ENCODE results near the gene SLC24A3. TPM values are rescaled to one million over a fixed set of nuclear protein-coding genes. Genes with fewer than 3 reads are reported as not detected.

SLC24A3 gene
- 0.69 TPM for polyA plus RNA-seq (2013, experiment 1 of 2)
- polyA plus RNA-seq (2013, experiment 2 of 2): 0.77 TPM

DNA sequence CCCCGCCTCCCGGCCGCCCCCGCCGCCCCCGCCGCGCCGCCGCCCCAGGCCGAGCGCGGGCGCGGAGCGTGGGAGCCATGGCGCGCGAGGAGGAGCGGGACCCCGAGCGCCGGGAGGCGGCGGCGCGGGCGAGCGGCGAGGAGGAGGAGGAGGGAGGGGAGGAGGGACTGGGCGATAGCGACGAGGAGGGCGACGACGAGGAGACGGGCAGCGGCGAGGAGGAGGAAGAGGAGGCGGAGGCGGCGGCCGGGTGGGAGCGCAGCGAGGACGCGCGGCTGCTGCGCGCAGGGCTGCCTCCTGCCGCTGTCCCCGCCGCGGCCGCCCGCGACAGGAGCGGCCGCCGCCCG, at the start of gene SLC24A3:
TSS of gene SLC24A3 (plus strand) at position 174 of the 347 bp plus-strand sequence.
- Histone ChIP-seq H3K27ac (ENCODE audit: low read depth, low read length) (no peak within 1 kb of the TSS), H2BK5ac (ENCODE audit: low read length) (no peak within 1 kb of the TSS), H3K4me1 (ENCODE audit: control insufficient read depth, low read depth, low read length) (no peaks in the 10 kb centered on the region), H3K18ac (ENCODE audit: low read length) (peak within 1 kb of the TSS; percentile 21), H2AK5ac (ENCODE audit: low read length) (no peak within 1 kb of the TSS), H4K8ac (ENCODE audit: low read depth, low read length) (no peak within 1 kb of the TSS), H3K23ac (ENCODE audit: low read length) (peak within 1 kb of the TSS; percentile 80), H3K36me3 (ENCODE audit: control insufficient read depth, insufficient read depth, low read length) (no peaks in the 10 kb centered on the region), H2BK15ac (replicated peaks; ENCODE audit: low read depth) (no peak within 1 kb of the TSS), H3K4me3 (ENCODE audit: low read length) (peak within 1 kb of the TSS; percentile 23), H3K4me2 (ENCODE audit: low read length) (peak within 1 kb of the TSS; percentile 70), H3K79me2 (ENCODE audit: control insufficient read depth, insufficient read depth, low read length) (no peaks in the 10 kb centered on the region), H3K56ac (ENCODE audit: low read length) (peak within 1 kb of the TSS; percentile 83), H3K4ac (ENCODE audit: low read depth, low read length) (peak within 1 kb of the TSS; percentile 45), H2BK120ac (ENCODE audit: low read depth, low read length) (no peak within 1 kb of the TSS), H3K27me3 (ENCODE audit: insufficient read depth, low read length, poor library complexity) (peaks cover 8% of the 10 kb centered on the region), H4K5ac (ENCODE audit: low read length) (no peak within 1 kb of the TSS), H3K9ac (ENCODE audit: low read length) (peak within 1 kb of the TSS; percentile 54), H3K79me1 (ENCODE audit: low read length) (no peaks in the 10 kb centered on the region)
- no CpG with 5 or more reads among the region's 61 CpGs for WGBS (ENCODE audit: extremely low coverage, insufficient coverage, low lambda C conversion rate)
- DNase-seq: no peak

- Histone ChIP-seq H3K18ac (ENCODE audit: low read length) (no peak overlapping the region), H3K4me1 (ENCODE audit: control insufficient read depth, low read depth, low read length) (no peaks in the 10 kb centered on the region)
These were observed 42.3 kb upstream of the SLC24A3 start for GRCh38 chr20:19170148-19170547.

GRCh38 chr20:19172637-19173036, 39.8 kb upstream of the SLC24A3 start:
- no peaks in the 10 kb centered on the region for H3K27me3 ChIP-seq (ENCODE audit: insufficient read depth, low read length, poor library complexity)
- H2BK120ac ChIP-seq (ENCODE audit: low read depth, low read length): no peak overlapping the region
- no peak overlapping the region for H2BK5ac ChIP-seq (ENCODE audit: low read length)
- no peak overlapping the region for H3K4me3 ChIP-seq (ENCODE audit: low read length)
- H4K5ac ChIP-seq (ENCODE audit: low read length): no peak overlapping the region
- H3K4ac ChIP-seq (ENCODE audit: low read depth, low read length): no peak overlapping the region
- no peak for DNase-seq
- no peaks in the 10 kb centered on the region for H3K79me1 ChIP-seq (ENCODE audit: low read length)
- no peaks in the 10 kb centered on the region for H3K79me2 ChIP-seq (ENCODE audit: control insufficient read depth, insufficient read depth, low read length)
- H3K56ac ChIP-seq (ENCODE audit: low read length): no peak overlapping the region
- H3K4me2 ChIP-seq (ENCODE audit: low read length): no peak overlapping the region
- H3K4me1 ChIP-seq (ENCODE audit: control insufficient read depth, low read depth, low read length): no peaks in the 10 kb centered on the region
- no peak overlapping the region for H3K23ac ChIP-seq (ENCODE audit: low read length)
- H2AK5ac ChIP-seq (ENCODE audit: low read length): no peak overlapping the region
- WGBS (ENCODE audit: extremely low coverage, insufficient coverage, low lambda C conversion rate): no CpG with 5 or more reads among the region's 1 CpG
- no peak overlapping the region for H4K8ac ChIP-seq (ENCODE audit: low read depth, low read length)
- no peak overlapping the region for H2BK15ac ChIP-seq (replicated peaks; ENCODE audit: low read depth)
- no peak overlapping the region for H3K18ac ChIP-seq (ENCODE audit: low read length)
- H3K9ac ChIP-seq (ENCODE audit: low read length): no peak overlapping the region
- no peak overlapping the region for H3K27ac ChIP-seq (ENCODE audit: low read depth, low read length)
- H3K36me3 ChIP-seq (ENCODE audit: control insufficient read depth, insufficient read depth, low read length): no peaks in the 10 kb centered on the region

More at GRCh38 chr20:19170148-19170547, 42.3 kb upstream of the SLC24A3 start:
- Histone ChIP-seq H3K27me3 (ENCODE audit: insufficient read depth, low read length, poor library complexity) (no peaks in the 10 kb centered on the region), H3K4me2 (ENCODE audit: low read length) (no peak overlapping the region), H3K36me3 (ENCODE audit: control insufficient read depth, insufficient read depth, low read length) (no peaks in the 10 kb centered on the region), H4K8ac (ENCODE audit: low read depth, low read length) (no peak overlapping the region), H3K27ac (ENCODE audit: low read depth, low read length) (no peak overlapping the region), H2BK120ac (ENCODE audit: low read depth, low read length) (no peak overlapping the region), H3K9ac (ENCODE audit: low read length) (no peak overlapping the region), H3K4ac (ENCODE audit: low read depth, low read length) (no peak overlapping the region), H2BK5ac (ENCODE audit: low read length) (no peak overlapping the region), H3K56ac (ENCODE audit: low read length) (no peak overlapping the region), H2BK15ac (replicated peaks; ENCODE audit: low read depth) (no peak overlapping the region), H3K4me3 (ENCODE audit: low read length) (no peak overlapping the region), H2AK5ac (ENCODE audit: low read length) (no peak overlapping the region), H3K79me1 (ENCODE audit: low read length) (no peaks in the 10 kb centered on the region), H4K5ac (ENCODE audit: low read length) (no peak overlapping the region), H3K79me2 (ENCODE audit: control insufficient read depth, insufficient read depth, low read length) (no peaks in the 10 kb centered on the region), H3K23ac (ENCODE audit: low read length) (no peak overlapping the region)
- DNase-seq: no peak

DNA sequence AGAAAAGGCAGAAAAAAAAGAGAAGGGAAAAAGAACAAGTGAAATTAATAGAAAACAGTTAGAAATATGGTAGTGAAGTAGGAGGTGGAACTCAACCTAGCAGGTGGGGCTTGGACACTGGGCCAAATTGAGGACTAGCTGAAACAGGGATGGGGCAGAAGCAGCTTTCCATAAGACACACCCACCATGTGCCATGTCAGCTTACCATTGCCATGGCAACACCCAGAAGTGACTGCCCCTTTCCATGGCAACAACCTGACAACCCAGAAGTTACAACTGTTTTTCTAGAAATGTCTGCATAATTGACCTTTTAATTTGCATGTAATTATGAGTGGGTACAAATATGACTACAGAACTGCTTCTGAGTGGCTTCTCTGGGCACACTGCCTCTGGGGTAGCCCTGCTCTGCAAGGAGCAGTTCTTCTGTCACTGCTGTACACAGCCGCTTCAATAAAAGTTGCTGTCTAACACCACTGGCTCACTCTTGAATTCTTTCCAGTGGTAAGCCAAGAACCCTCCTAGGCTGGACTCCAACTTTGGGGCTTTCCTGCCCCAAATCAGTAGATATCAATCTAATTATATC, 35.9 kb upstream of the SLC24A3 start:
- Histone ChIP-seq H3K79me2 (ENCODE audit: control insufficient read depth, insufficient read depth, low read length) (no peaks in the 10 kb centered on the region), H3K18ac (ENCODE audit: low read length) (no peak overlapping the region), H2BK120ac (ENCODE audit: low read depth, low read length) (no peak overlapping the region), H3K4me1 (ENCODE audit: control insufficient read depth, low read depth, low read length) (no peaks in the 10 kb centered on the region), H2BK5ac (ENCODE audit: low read length) (no peak overlapping the region), H2AK5ac (ENCODE audit: low read length) (no peak overlapping the region), H2BK15ac (replicated peaks; ENCODE audit: low read depth) (no peak overlapping the region), H4K5ac (ENCODE audit: low read length) (no peak overlapping the region), H3K27me3 (ENCODE audit: insufficient read depth, low read length, poor library complexity) (no peaks in the 10 kb centered on the region), H4K8ac (ENCODE audit: low read depth, low read length) (no peak overlapping the region), H3K4me2 (ENCODE audit: low read length) (no peak overlapping the region), H3K27ac (ENCODE audit: low read depth, low read length) (no peak overlapping the region), H3K36me3 (ENCODE audit: control insufficient read depth, insufficient read depth, low read length) (no peaks in the 10 kb centered on the region), H3K79me1 (ENCODE audit: low read length) (no peaks in the 10 kb centered on the region), H3K23ac (ENCODE audit: low read length) (no peak overlapping the region), H3K9ac (ENCODE audit: low read length) (no peak overlapping the region), H3K56ac (ENCODE audit: low read length) (no peak overlapping the region), H3K4ac (ENCODE audit: low read depth, low read length) (no peak overlapping the region), H3K4me3 (ENCODE audit: low read length) (no peak overlapping the region)
- no CpG with 5 or more reads among the region's 1 CpG for WGBS (ENCODE audit: extremely low coverage, insufficient coverage, low lambda C conversion rate)
- peak; percentile 13 for DNase-seq

- Histone ChIP-seq H3K27me3 (ENCODE audit: insufficient read depth, low read length, poor library complexity) (no peaks in the 10 kb centered on the region), H2AK5ac (ENCODE audit: low read length) (no peak overlapping the region), H4K5ac (ENCODE audit: low read length) (no peak overlapping the region), H3K9ac (ENCODE audit: low read length) (no peak overlapping the region), H3K27ac (ENCODE audit: low read depth, low read length) (no peak overlapping the region), H3K79me1 (ENCODE audit: low read length) (no peaks in the 10 kb centered on the region), H3K79me2 (ENCODE audit: control insufficient read depth, insufficient read depth, low read length) (no peaks in the 10 kb centered on the region), H3K56ac (ENCODE audit: low read length) (no peak overlapping the region), H2BK15ac (replicated peaks; ENCODE audit: low read depth) (no peak overlapping the region), H3K36me3 (ENCODE audit: control insufficient read depth, insufficient read depth, low read length) (no peaks in the 10 kb centered on the region), H2BK5ac (ENCODE audit: low read length) (no peak overlapping the region), H3K4me2 (ENCODE audit: low read length) (no peak overlapping the region), H3K4ac (ENCODE audit: low read depth, low read length) (no peak overlapping the region), H3K4me1 (ENCODE audit: control insufficient read depth, low read depth, low read length) (no peaks in the 10 kb centered on the region), H3K23ac (ENCODE audit: low read length) (no peak overlapping the region), H2BK120ac (ENCODE audit: low read depth, low read length) (no peak overlapping the region), H3K18ac (ENCODE audit: low read length) (no peak overlapping the region), H3K4me3 (ENCODE audit: low read length) (no peak overlapping the region), H4K8ac (ENCODE audit: low read depth, low read length) (no peak overlapping the region)
- DNase-seq: no peak
- no CpG with 5 or more reads among the region's 2 CpGs for WGBS (ENCODE audit: extremely low coverage, insufficient coverage, low lambda C conversion rate)
These were observed 30.9 kb upstream of the SLC24A3 start for GRCh38 chr20:19181552-19181951.

DNA sequence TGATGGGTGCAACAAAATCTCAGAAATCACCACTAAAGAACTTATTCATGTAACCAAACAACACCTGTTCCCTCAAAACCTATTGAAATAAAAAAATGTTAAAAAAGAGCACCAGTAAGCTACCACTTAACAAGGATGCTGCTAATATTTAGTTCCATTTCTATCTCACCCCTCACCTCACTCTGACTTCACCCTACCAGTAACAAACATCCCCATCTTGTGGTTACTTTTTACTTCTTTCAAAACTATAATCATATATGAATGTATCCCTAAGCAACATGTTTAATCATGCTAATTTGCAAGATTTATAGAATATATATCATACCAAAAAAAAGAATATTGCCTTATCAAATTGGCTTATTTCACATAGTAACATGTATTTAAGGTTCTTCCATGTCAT, 27.4 kb upstream of the SLC24A3 start:
- Histone ChIP-seq H3K23ac (ENCODE audit: low read length) (no peak overlapping the region), H3K27me3 (ENCODE audit: insufficient read depth, low read length, poor library complexity) (no peaks in the 10 kb centered on the region), H3K4me2 (ENCODE audit: low read length) (no peak overlapping the region), H2BK5ac (ENCODE audit: low read length) (no peak overlapping the region), H3K36me3 (ENCODE audit: control insufficient read depth, insufficient read depth, low read length) (no peaks in the 10 kb centered on the region), H3K27ac (ENCODE audit: low read depth, low read length) (no peak overlapping the region), H3K4ac (ENCODE audit: low read depth, low read length) (no peak overlapping the region), H3K56ac (ENCODE audit: low read length) (no peak overlapping the region), H2BK120ac (ENCODE audit: low read depth, low read length) (no peak overlapping the region), H2BK15ac (replicated peaks; ENCODE audit: low read depth) (no peak overlapping the region), H3K18ac (ENCODE audit: low read length) (no peak overlapping the region), H2AK5ac (ENCODE audit: low read length) (no peak overlapping the region), H3K9ac (ENCODE audit: low read length) (no peak overlapping the region), H4K8ac (ENCODE audit: low read depth, low read length) (no peak overlapping the region), H4K5ac (ENCODE audit: low read length) (no peak overlapping the region), H3K4me1 (ENCODE audit: control insufficient read depth, low read depth, low read length) (no peaks in the 10 kb centered on the region), H3K4me3 (ENCODE audit: low read length) (no peak overlapping the region), H3K79me2 (ENCODE audit: control insufficient read depth, insufficient read depth, low read length) (no peaks in the 10 kb centered on the region), H3K79me1 (ENCODE audit: low read length) (no peaks in the 10 kb centered on the region)
- no peak for DNase-seq

Data from mesendoderm (in vitro differentiated cells).